ENCODE measurements around the gene TBCD.

Gene TBCD

DNA sequence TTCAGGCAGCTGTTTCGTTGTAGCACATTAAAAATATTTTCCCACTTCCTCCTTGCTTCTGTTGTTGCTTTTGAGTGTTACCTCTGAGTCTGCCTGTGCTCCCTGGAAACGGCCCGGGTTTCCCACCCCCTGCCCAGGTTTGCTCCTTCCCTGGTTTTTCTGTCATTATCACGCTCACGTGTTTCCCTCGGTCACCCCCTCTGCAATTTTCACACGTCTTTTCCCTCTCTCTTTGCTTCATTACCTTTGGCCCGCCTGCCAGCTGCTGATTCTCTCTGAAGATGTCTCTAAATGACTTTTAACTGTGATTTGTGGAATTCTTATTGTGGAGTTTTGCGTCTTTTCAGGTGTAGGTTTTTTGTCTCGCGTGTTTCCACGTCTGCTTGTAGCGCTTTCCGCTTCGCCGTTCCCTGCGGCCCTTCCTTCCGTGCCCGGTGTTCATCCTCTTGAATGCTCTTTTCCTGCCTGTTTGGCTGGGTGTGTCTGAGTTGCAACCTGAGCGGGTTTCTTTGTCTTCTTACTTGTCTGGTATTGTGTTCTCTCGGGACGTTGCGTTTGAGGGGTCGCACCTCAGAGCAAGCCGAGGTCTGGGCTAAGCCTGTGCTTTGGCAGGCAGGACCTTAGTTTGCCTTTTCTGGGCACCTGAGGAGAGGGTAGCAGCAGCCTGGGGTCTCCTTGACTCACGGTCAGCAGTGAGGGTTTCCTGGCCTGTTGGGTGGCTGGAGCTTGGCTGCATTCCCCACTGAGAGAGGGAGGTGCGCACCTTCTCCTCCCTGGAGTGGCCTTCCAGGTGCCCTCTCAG is 184.3 kb downstream of the TBCD start:
- no peak for DNase-seq (ENCODE audit: low read depth in 2 of 2, low spot score in 1 of 2)

- no peak for DNase-seq (ENCODE audit: low read depth in 2 of 2, low spot score in 1 of 2)
These were observed 184.9 kb downstream of the TBCD start for GRCh38 chr17:82936768-82937171.

DNA sequence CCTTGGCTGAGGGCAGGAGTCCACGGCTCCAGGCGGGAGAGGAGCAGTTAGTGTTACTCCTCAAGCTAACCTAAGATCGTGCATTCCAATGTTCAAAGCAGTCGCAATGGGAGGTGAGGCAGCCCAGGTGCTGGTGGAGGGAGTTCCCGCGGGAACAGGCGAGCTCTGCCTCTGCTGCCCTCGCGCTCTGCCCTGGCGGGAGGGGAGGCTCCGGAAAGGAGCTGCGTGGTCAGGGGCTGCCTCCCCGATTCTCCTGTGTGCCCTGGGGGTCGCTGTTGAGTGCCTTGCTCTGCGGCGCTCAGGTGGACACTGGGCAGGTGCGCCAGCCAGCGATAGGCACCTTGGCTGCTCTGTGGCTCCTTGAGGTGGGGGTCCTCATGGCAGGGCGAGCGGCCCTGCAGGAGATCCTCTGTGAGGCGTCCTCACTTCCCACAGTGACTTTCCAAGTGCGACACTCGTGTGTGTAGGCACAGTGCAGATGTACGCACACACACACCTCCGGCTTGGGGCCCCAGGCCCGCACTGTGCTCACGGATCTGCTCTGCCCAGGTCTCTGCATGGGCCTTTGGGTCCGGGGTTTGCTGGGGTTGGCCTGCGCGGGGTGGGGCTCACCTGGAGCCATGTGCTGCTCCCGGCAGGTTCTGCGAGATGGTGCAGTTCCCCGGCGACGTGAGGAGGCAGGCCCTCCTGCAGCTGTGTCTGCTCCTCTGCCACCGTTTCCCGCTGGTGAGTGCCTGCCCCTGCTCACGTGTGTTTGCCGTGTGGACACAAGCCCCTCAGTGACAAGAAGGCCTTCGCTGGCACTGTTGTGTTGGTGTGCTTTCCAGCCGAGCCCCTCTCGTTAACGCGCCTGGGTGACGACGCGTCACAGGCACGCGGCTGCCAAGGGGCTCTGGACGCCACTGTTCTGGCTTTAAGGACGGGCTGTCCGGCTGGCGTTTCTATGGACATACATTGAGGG is 185.8 kb downstream of the TBCD start:
- DNase-seq (ENCODE audit: low read depth in 2 of 2, low spot score in 1 of 2), result no peak

- DNase-seq (ENCODE audit: low read depth in 2 of 2, low spot score in 1 of 2), result no peak
These were observed 186.6 kb downstream of the TBCD start for GRCh38 chr17:82938486-82938872.

GRCh38 chr17:82938873-82939620 is 187.2 kb downstream of the TBCD start:
- DNase-seq (ENCODE audit: low read depth in 2 of 2, low spot score in 1 of 2), result no peak

DNA sequence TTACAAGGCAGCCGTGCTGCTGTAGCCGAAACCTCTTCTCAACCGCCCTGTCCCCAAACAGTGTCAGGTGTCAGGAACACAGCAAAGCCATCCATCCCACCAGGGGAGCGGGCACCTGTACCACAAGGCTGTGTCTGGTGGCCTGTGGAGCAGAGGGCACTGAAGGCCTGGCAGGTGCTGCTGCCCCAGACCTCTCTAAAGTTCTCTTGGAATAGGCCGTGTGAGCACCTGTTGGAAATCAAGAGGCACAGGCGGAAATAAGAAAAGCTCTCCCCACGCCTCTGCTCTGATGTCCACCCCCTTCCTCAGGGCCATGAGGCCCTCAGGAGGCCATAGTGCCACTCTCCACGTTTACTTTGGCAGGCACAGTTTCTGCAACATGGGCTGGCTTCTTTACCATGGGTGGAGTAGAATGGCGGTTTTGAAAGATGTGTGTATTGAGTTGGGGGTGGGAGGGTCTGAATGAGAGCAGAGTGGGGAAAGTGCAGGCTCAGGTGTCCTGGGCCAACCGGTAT is 187.8 kb downstream of the TBCD start:
- DNase-seq (ENCODE audit: low read depth in 2 of 2, low spot score in 1 of 2), result no peak

DNA sequence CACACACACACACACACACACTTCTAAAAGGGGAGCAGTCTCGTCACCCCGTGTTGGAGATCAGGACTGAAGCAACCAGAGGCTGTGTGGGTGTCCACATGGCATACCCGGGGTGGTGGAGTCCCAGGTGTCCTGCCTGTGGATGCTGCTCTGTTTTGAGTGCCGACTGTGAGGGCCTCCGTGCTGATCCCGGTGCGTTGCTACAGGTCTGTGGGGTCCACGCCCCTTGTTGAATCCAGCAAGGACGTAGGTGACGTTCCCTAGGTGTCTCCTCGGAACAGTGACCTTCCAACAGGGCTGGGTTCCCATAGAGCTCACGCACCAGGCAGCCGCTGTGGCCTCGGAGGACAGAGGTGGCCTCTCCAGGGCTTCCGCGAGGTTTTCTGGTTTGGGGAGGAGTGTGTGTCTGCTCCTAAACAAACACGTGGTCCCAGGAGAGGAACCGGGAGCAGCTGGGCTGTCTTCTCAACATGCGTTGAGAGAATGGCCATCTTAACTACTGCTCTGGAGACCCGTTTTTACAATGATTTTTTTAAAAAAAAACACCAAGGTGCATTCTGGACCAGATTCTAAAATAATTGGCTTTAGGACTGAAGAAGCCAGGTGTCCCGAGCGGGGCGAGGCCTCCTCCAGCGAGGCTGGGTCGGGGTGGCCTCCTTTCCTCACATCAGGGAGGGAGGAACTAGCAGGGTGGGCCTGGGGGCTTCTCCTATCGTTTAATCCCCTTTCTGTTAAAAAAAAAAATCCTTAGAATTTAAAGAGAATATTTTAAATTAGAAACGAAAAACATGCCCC is 188.6 kb downstream of the TBCD start:
- no peak for DNase-seq (ENCODE audit: low read depth in 2 of 2, low spot score in 1 of 2)

DNA sequence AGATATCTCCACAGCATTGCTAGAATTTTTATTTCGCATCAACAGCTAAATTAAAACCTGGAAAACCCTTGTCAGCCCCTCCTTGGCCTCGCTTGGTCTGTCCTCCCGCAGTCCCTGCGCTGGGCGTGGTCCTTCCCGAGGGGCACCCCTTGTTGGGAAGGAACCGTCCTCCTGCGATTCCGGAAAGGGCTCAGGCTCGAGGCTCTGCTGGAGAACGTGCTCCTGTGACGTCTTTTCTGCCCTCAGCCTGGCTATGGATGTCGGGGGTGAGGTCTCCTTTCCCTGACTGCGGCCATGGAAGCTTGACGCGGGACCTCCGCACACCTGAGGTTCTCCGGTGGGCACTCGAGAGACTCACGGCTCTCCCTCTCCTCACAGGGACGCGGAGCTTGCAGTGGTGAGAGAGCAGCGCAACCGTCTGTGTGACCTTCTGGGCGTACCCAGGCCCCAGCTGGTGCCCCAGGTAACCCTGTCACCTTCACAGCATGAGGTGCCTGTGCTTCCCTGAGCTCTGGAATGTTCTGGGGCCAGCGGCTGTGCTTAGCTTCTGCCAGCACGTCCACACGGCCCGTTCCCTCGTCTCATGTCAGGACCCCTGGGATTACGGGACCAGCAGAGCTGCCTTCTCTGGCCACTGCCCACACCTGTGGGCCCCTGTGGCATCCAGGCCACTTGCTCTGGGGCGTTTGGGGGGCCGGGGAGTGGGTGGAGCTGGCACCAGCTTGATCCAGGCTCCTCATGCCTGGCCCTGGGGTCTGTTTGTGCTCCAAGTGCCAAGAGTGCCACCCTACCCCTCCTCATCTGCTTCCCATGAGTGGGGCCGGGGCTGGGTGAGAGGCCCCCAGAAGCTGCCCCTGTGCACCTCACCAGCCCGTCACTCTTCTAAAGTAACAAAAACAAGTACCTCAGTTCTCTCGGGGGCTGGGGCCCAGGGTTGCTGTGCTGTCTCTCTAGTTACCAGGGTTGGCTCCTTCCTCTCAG is 189.4 kb downstream of the TBCD start:
- no peak for DNase-seq (ENCODE audit: low read depth in 2 of 2, low spot score in 1 of 2)

DNA sequence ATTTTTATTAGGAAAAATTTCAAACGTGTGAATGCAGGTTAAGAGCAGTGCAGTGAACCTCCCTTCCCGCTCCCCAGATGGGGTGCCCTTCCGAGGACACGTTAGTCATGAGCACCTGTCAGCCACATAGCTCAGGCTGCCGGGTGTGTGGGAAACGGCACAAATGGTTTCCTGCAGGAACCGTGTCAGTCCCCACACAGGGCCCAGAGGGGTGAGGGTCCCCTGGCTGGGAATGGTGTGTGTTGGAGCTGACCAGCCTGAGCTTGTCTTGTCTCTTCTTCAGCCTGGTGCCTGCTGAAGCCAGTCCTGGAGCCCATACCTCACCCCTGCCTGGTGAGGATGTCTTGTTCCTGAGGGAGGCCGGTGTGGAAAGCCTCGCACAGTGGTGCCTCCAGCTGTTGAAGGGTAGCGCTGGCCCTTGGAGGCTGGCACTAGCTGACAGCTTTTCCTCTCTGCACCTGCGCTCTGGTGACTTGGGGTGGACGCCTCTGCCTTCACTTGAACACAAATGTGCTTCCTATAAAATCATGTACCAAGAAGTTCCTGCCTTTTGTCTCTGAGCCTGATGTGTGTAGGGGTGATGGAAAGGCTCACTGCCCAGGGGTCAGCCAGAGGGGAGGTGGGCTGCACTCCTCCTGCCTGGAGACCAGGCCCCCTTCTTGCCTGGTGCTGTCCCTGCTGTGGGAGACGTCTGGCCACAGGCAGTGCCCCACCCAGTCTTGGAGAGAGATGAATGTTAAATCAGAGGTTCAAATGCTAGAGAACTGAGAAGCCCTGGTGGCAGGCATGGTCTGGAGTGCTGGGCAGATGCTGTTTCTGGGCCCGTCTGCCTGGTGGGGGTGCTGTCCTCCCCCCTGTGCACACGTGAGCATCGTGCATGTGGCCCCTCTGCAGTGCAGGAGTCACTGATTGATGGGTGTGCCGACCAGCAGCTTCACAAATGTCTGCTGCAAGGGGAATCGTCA is 190.6 kb downstream of the TBCD start:
- DNase-seq (ENCODE audit: low read depth in 2 of 2, low spot score in 1 of 2), result no peak

DNA sequence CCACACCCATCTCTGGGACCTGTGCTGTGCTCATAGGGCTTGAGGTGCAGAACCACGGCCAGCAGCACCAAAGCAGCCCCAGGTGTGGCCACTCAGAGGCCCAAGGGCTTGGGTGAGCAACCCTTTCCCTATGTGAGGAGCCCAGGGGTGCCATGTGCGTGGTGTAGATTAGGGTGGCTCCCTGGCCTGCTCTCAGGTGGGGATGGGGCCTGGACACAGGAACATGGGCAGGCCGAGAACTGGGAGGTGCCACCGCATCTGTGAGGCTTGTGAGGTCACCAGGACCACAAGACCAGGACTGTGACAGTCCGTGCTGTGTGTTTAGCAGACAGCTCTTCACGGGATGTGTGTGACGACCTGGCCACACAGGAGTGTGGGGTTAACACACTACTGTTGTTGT is 191.5 kb downstream of the TBCD start:
- DNase-seq (ENCODE audit: low read depth in 2 of 2, low spot score in 1 of 2), result no peak

DNA sequence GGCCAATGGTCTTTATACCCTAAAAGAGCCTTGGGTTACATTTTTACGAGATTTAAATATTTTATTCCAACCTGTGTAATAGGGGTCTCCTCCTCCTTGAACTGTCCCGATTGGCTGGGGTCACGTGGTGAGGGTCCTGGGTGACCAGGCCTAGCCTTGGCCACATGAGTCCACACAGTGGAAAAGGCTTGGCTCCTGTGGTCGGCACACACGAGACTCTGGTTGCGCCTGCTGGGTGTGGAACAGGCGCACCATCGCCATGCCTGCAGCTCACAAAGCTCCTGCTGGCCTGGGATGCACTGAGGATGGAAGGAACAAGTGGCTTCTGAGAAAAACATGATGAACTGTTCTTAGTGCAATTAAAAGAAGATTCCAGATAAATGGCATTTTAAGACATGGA is 191.9 kb downstream of the TBCD start:
- no peak for DNase-seq (ENCODE audit: low read depth in 2 of 2, low spot score in 1 of 2)

GRCh38 chr17:82944990-82945389 is 193.1 kb downstream of the TBCD start:
- no peak for DNase-seq (ENCODE audit: low read depth in 2 of 2, low spot score in 1 of 2)

GRCh38 chr17:82946081-82946480 is 194.2 kb downstream of the TBCD start:
- DNase-seq (ENCODE audit: low read depth in 2 of 2, low spot score in 1 of 2), result no peak

DNA sequence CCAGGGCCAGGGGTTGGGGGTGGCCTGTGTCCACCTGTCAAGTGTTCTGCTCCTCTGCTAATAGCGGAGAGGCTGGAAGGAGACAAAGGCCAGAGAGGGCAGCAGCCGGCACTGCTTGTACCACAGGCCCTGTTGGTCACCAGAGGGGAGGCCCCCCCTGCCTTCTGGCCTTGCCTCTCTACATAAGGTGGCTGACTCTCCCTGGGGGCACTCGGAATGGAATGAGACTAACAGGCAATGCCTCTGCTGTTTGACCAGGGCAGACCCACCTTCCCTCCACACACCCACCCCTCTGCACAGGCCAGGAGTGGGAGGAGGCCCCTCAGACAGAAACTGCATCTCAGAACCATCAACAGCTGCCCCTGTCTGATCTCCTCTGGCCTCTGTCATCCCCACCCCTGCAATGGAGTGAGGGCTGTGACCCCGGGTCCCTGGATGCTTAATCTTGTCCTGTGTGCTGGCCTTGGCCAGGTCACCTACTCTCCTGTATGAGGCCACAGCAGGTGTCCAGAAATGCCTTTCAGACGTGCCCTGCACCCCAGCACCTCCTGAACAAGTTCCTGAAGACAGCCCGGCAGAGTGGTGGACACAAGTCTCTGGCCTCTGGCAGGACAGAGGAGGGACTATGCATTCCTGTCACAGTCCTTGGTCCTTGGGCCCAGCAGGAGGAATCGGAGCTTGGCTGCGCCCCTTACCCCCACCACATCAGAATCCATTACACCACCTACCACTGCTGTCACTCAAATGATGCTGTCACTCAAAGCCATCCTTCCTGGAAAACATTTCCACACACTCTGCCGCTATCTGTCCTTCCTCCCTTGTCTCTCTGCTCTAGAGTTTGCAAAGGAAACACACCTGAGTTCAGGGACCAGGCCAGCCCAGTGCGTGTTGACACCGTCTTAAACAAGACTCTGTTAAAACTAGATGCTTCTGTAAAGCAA is 195.5 kb downstream of the TBCD start:
- DNase-seq (ENCODE audit: low read depth in 2 of 2, low spot score in 1 of 2), result no peak

DNA sequence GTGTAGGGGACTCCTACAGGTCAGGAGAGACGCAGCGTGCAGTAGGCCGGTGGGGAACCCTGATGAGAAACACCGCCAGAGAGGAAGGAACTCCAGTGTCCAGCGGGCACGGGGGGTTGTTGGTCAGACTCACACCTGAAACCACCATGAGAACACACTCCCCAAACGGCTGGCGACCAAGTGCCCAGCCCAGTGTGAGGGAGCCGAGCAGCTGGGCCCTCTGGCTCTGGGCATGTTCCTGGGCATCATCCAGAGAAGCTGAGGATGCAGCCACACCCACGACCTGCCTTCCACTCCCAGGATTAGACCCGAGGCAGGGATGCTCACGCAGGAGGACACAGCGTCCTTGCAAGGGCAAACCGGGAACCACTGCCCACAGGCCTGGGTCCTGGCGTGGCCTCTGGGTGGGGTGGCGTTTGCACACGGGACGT is 196.2 kb downstream of the TBCD start:
- DNase-seq (ENCODE audit: low read depth in 2 of 2, low spot score in 1 of 2), result no peak

GRCh38 chr17:82948957-82949356 is 197.1 kb downstream of the TBCD start:
- DNase-seq (ENCODE audit: low read depth in 2 of 2, low spot score in 1 of 2), result no peak

- DNase-seq (ENCODE audit: low read depth in 2 of 2, low spot score in 1 of 2), result no peak
These were observed 197.5 kb downstream of the TBCD start for GRCh38 chr17:82949361-82949760.
